Retinal pigment epithelial cell (primary cell): ENCODE measurements around the gene TTBK2.

Experiments used
- DNase-seq: peaks from one replicate; pipeline ENCODE4 v3.0.0-alpha.2; 2010; ENCODE audit warnings: low read depth
- H3K4me3 ChIP-seq: 2 replicates; pipeline ENCODE4 v1.5.1; 2011; ENCODE audit warnings: mild to moderate bottlenecking, low read length, control low read depth, moderate library complexity
- CTCF ChIP-seq: conservative IDR thresholded peaks from 2 replicates; pipeline ENCODE4 v1.5.1; 2011; ENCODE audit warnings: low read depth, low read length, control low read depth, inconsistent platforms

The TTBK2 gene

DNA sequence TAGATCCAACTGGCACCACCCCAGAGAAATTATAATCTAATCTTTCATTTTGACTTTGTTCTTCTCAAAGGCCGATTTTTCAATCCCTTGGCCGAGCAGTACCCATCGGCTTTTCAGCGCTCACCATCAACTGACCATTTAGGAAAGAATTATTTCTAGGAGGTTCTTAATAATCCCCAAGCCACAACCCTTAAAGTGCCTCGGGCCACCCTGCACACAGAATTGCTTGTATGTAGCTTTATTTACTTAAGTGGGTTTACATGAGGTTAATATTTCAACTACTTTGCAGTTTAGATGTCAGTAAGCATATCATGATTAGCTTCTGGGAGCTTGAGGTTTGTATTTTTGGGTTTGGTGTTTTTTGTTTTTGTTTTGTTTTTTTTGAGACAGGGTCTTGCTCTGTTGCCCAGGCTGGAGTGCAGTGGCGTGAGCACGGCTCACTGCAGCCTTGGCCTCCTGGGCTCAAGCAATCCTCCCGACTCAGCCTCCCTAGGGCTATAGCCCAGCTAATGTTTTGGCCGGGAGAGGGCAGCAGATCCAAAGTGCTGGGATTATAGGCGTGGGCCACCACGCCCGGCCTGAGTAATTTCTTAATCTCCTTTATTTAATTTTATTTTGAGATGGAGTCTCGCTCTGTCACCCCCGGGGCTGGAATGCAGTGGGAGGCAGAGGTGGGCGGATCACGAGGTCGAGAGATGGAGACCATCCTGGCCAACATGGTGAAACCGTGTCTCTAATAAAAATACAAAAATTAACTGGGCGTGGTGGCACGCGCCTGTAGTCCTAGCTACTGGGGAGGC is 182.8 kb downstream of the TTBK2 start:
- peak; percentile 55 for TF ChIP-seq CTCF
- no peak for DNase-seq
- H3K4me3 ChIP-seq = peak overlapping the region; percentile 62

- H3K4me3 ChIP-seq = peak within 1 kb of the TSS; percentile 80
- DNase-seq = peak; percentile 22
- no peak for TF ChIP-seq CTCF
These were observed 183.6 kb downstream of the TTBK2 start, which contains the start of gene CDAN1 for GRCh38 chr15:42736793-42737528. Gene CDAN1 (minus strand): TSS chr15:42737128. CDS start chr15:42737102, 26 bp downstream.

- DNase-seq = no peak
- peak overlapping the region; percentile 80 for H3K4me3 ChIP-seq
- TF ChIP-seq CTCF = no peak
These were observed 184.3 kb downstream of the TTBK2 start for GRCh38 chr15:42736178-42736792.

- peak overlapping the region; percentile 80 for H3K4me3 ChIP-seq
- TF ChIP-seq CTCF = no peak
- DNase-seq = no peak
These were observed 185.0 kb downstream of the TTBK2 start for GRCh38 chr15:42735382-42736165.

DNA sequence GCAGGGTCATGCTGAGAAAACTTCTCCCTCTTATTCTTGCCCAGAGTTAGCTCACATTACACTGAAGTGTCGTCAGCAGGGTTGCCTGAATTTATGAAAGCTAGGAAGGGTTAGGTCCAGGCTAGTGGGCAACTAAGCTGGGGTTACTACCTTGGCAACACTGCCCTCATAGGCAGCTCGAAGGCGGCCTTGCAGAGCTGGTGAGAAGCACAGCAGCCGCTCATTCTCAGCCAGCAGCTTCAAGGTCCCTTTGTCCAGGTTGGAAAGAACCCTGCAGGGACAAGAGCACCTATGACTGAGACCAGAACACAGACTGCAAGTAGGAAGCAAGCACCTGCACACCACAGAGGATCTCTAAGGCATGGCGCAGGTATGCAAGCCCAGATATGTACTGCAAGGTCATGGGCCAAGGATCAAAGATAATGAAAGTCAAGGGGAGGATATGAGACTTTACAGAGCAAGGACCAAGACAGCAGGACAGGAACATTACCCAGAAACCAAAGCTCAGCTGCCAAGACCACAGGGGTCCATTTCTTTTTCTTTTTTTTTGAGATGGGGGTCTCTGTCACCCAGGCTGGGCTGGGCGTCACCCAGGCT is 186.4 kb downstream of the TTBK2 start:
- DNase-seq = no peak
- no peak overlapping the region for H3K4me3 ChIP-seq
- TF ChIP-seq CTCF = no peak

GRCh38 chr15:42733027-42733426 is 187.6 kb downstream of the TTBK2 start:
- no peak for TF ChIP-seq CTCF
- DNase-seq = no peak
- no peak overlapping the region for H3K4me3 ChIP-seq
